Measurements from ENCODE around the gene PATZ1. TPM values are rescaled to one million over a fixed set of nuclear protein-coding genes. Genes with fewer than 3 reads are reported as not detected.

PATZ1 gene
- total RNA-seq, 1 donor from 2014 or later: 98.9 TPM

DNA sequence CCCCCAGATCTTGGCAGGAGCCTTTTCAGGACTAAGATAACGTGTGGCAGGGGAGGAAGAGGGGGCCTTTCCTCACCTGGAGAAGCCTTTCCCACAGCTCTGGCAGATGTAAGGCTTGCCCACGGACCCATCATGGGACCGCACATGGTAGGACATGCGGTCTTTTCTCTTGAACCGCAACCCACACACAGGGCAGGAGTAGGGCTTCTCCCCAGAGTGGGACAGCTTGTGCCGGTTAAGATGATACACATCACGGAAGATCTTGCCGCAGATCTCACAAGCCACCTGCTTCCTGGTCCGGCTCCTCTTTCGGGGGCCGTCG is 1.9 kb downstream of the PATZ1 start:
- Mint-ChIP-seq H3K27me3 (ENCODE audit: unreplicated experiment) (peaks cover 25% of the 10 kb centered on the region), H3K9me3 (ENCODE audit: unreplicated experiment) (peaks cover 21% of the 10 kb centered on the region), H3K4me3 (ENCODE audit: unreplicated experiment) (peak overlapping the region; percentile 91), H3K36me3 (ENCODE audit: unreplicated experiment) (no peaks in the 10 kb centered on the region), H3K27ac (ENCODE audit: unreplicated experiment) (peak overlapping the region; percentile 99), H3K4me1 (ENCODE audit: low read depth, unreplicated experiment) (peaks cover 23% of the 10 kb centered on the region)
- DNase-seq: no peak
- TF ChIP-seq CTCF (IDR thresholded peaks at IDR 0.05; ENCODE audit: partially characterized antibody, unreplicated experiment): no peak

DNA sequence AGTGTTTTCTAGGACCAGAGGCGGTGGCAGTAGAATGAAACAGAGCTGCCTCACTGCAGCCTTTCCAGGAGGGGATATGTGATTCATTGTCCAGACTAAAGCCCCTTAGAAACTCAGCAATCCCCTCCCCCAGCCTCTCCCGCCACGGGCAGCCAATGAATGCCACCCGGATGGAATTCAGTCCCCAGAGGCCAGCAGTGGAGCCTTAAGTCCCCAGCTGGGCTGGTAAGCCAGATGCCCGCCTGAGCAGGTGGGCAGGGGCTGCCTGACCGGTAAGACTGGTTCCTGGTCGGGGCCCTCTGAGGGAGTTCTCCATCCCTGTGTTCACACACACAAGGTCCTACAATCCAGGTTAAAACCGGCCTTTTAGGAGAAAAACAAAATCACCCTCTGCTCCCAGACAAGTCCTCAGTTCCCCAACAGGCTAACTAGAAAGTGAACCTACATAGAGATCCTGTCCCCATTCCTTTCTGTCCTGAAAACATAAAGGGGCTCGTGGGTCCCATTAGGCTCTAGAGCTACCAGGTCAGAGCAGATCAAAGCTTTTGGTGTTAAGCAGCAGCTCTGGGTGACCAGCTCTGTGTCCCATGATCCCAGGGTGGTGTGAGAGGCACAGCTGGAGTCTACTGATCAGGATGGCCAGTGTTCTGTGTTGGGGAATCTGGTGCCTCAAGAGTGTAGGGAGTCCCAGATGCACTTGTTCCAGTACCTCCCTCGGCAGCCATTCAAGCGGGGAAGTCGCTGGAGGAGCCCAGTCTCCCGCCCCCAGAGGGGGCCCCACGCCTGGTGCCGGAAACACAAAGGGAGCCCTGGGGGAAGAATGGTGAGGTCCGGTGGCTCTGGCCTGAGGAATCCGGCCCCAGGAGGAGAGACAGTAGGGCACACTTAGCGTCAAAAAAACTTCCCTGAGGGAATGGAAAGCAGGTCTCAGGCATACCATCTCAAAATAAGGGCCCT is 2.6 kb downstream of the PATZ1 start:
- Mint-ChIP-seq H3K36me3 (ENCODE audit: unreplicated experiment) (no peaks in the 10 kb centered on the region), H3K4me3 (ENCODE audit: unreplicated experiment) (peak overlapping the region; percentile 91)

DNA sequence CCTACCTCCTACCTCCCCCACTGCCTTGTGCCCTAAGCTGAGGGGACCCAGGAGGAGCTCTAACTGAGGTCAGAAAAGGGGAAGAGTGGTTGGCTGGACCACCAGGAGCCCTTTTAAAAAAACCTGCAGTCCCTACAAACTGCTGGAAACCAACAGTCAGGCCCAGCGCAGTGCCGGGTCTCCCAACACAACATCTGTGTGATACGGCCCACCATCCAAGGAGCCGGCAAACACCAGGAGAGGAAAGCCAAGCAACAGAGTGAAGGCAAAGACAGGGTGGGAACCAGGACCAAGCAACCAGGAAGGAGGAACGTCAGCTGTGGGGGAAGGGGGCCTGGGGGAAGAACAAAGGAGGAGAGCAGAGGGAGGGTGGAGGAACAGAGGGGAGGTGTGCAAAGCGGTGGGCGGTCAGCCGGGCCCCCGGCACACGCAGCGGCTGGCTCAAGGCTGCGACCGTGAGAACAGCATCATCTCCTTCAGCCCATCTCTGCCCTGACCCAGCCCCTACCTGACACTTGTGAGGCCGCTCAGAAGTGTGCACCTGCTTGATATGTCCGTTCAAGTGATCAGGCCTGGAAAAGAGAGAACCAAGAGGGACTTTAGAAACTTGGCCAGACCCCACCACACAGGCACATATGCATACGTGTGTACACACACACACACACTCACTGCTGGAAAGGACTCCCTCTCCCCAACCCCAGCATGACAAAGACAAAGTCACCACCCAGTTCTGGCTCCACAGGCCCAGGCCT is 3.6 kb downstream of the PATZ1 start:
- peak overlapping the region; percentile 91 for H3K4me3 Mint-ChIP-seq (ENCODE audit: unreplicated experiment)
- peak overlapping the region; percentile 99 for H3K27ac Mint-ChIP-seq (ENCODE audit: unreplicated experiment)
- H3K4me1 Mint-ChIP-seq (ENCODE audit: low read depth, unreplicated experiment): peaks cover 28% of the 10 kb centered on the region
- H3K27me3 Mint-ChIP-seq (ENCODE audit: unreplicated experiment): peaks cover 26% of the 10 kb centered on the region
- H3K9me3 Mint-ChIP-seq (ENCODE audit: unreplicated experiment): peaks cover 15% of the 10 kb centered on the region
- DNase-seq: peak; percentile 62
- no peaks in the 10 kb centered on the region for H3K36me3 Mint-ChIP-seq (ENCODE audit: unreplicated experiment)
- TF ChIP-seq CTCF (IDR thresholded peaks at IDR 0.05; ENCODE audit: partially characterized antibody, unreplicated experiment): no peak

More for the DNA sequence above, 2.6 kb downstream of the PATZ1 start:
- no peak for TF ChIP-seq CTCF (IDR thresholded peaks at IDR 0.05; ENCODE audit: partially characterized antibody, unreplicated experiment)
- Mint-ChIP-seq H3K27ac (ENCODE audit: unreplicated experiment) (peak overlapping the region; percentile 99), H3K9me3 (ENCODE audit: unreplicated experiment) (peaks cover 19% of the 10 kb centered on the region), H3K4me1 (ENCODE audit: low read depth, unreplicated experiment) (peaks cover 23% of the 10 kb centered on the region), H3K27me3 (ENCODE audit: unreplicated experiment) (peaks cover 26% of the 10 kb centered on the region)
- peak; percentile 87 for DNase-seq

DNA sequence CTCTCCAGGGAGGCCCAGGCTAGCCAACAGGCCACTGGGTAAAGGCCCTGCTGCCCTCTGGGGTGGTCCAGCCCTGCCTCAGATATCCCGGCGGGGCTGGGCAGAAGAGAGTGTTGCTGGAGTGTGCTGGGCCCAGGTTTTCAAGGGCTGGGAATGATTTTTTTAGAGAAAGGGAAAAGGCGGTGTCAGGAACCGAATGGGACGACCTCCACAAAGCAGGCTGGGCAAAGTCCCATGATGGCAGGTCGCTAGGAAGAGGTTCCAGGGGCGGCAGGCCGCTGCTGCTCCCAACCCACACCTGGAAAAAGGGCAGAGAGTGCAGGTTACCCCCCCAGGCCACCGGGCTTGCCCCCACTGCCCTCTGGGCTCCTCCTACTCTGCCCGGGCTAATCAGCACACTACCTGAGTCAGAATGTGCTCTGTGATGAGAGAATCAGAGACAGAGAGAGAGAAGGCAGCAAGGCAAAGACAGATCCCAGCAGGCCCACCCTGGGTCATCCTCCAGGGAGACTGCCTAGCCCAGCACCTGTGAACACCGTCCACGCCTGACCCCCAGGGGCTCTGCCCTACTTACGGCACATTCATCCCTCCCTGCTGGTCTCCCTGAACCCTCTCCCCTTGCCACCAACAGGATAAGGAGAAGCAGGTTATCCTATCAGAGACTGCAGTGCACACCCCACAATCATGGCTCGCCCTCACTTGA is 4.6 kb downstream of the PATZ1 start:
- H3K9me3 Mint-ChIP-seq (ENCODE audit: unreplicated experiment): peaks cover 14% of the 10 kb centered on the region
- peaks cover 28% of the 10 kb centered on the region for H3K4me1 Mint-ChIP-seq (ENCODE audit: low read depth, unreplicated experiment)
- no peak for TF ChIP-seq CTCF (IDR thresholded peaks at IDR 0.05; ENCODE audit: partially characterized antibody, unreplicated experiment)
- DNase-seq: no peak
- H3K4me3 Mint-ChIP-seq (ENCODE audit: unreplicated experiment): peak overlapping the region; percentile 91
- H3K27ac Mint-ChIP-seq (ENCODE audit: unreplicated experiment): peak overlapping the region; percentile 99
- no peaks in the 10 kb centered on the region for H3K36me3 Mint-ChIP-seq (ENCODE audit: unreplicated experiment)
- H3K27me3 Mint-ChIP-seq (ENCODE audit: unreplicated experiment): peaks cover 26% of the 10 kb centered on the region

Data from glutamatergic neuron (in vitro differentiated cells).